ENCODE results near the gene NRSN1.
"Not testable (repeated sequence)": the region's sequence is repeated elsewhere in the genome, so short reads cannot be mapped to it uniquely, and the experiment has no call there.

NRSN1 gene

DNA sequence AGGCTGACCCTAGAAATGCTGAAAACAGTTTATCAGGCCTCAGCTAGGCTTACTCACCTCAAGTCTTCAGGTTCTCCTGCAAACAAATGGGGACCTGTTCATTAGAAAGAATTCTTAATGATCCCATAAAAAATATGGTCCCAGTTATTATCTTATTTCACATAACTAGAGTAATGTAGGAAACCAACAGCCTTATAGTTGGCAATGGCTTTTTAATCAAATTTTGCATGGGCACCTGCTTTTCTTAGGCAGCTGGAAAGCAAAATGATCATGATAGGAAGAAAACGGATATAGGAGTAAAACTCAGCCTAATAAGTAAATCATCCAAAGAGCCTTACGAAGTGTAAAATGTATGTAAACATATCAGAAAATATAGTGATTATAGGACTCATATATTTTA, 1.3 kb downstream of the NRSN1 start:
- no peak overlapping the region for H3K4me3 ChIP-seq (ENCODE audit: low read depth, low read length)
- TF ChIP-seq, protein P1, sequence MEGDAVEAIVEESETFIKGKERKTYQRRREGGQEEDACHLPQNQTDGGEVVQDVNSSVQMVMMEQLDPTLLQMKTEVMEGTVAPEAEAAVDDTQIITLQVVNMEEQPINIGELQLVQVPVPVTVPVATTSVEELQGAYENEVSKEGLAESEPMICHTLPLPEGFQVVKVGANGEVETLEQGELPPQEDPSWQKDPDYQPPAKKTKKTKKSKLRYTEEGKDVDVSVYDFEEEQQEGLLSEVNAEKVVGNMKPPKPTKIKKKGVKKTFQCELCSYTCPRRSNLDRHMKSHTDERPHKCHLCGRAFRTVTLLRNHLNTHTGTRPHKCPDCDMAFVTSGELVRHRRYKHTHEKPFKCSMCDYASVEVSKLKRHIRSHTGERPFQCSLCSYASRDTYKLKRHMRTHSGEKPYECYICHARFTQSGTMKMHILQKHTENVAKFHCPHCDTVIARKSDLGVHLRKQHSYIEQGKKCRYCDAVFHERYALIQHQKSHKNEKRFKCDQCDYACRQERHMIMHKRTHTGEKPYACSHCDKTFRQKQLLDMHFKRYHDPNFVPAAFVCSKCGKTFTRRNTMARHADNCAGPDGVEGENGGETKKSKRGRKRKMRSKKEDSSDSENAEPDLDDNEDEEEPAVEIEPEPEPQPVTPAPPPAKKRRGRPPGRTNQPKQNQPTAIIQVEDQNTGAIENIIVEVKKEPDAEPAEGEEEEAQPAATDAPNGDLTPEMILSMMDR (IDR thresholded peaks at IDR 0.05; ENCODE audit: low read depth, low read length): no peak
- no peak for DNase-seq (ENCODE audit: low read depth, low spot score)
- in situ Hi-C loops (cut with HindIII; ENCODE audit: low sequenced_read_pairs): no loop called here

DNA sequence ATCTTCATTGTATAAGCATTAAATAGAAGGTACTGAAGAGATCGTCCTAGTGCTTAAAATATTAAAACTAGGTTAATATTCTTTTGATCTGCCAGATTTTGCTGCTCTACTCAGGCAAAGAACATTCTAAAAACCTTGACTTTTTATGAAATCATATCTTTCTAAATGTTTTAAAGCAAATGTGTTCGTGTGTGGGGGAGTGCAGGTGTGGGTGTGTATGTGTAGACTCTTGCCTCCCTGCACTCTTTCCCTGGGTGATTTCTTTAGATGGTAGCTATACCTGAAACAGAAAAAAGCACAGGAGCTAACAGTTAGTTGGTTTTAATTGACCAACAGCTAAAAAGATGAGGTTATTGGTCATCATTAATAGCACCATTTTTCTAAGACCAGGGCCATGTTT, 5.7 kb downstream of the NRSN1 start:
- in situ Hi-C loops (cut with HindIII; ENCODE audit: low sequenced_read_pairs): no loop called here
- TF ChIP-seq, protein P1 (IDR thresholded peaks at IDR 0.05; ENCODE audit: low read depth, low read length): no peak
- H3K4me3 ChIP-seq (ENCODE audit: low read depth, low read length): no peak overlapping the region
- DNase-seq (ENCODE audit: low read depth, low spot score): no peak

DNA sequence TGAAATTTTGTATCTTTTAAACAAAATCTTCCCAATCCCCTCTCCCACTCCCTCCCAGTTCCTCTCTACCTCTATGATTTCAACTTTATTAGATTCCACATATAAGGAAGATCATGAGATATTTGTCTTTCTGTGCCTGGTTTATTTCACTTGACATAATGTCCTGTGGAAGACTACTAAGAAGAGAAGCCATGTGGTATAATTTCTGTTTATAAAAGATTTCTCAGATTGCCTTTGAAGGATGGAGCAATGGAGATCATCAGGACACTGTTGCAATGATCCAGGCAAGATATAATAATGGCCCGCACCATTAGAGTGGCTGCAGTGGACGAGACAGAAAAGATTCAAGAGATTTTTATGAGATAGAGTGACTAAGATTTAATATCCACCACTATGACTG, 13.1 kb downstream of the NRSN1 start:
- TF ChIP-seq, protein P1 (IDR thresholded peaks at IDR 0.05; ENCODE audit: low read depth, low read length): no peak
- H3K4me3 ChIP-seq (ENCODE audit: low read depth, low read length): no peak overlapping the region
- in situ Hi-C loops (cut with HindIII; ENCODE audit: low sequenced_read_pairs): no loop called here
- no peak for DNase-seq (ENCODE audit: low read depth, low spot score)

DNA sequence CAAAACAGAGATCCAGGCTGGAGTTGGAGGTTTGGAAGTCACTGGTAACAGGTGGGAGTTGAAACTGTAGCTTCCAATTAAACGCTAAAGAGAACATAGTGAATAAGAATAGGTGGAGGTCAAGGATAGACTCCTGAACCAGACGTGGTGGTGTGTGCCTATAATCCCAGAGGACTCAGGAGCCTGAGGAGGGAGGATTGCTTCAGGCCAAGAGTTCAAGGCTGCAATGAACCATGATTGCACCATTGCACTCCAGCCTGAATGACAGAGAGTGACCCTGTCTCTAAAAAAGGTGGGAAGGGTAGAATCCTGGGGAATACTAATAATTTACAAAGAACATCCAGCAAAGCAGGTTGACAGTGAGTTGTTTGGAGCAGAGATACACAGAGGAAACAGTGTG, 13.6 kb downstream of the NRSN1 start:
- no peak for DNase-seq (ENCODE audit: low read depth, low spot score)
- no peak overlapping the region for H3K4me3 ChIP-seq (ENCODE audit: low read depth, low read length)
- in situ Hi-C loops (cut with HindIII; ENCODE audit: low sequenced_read_pairs): no loop called here

DNA sequence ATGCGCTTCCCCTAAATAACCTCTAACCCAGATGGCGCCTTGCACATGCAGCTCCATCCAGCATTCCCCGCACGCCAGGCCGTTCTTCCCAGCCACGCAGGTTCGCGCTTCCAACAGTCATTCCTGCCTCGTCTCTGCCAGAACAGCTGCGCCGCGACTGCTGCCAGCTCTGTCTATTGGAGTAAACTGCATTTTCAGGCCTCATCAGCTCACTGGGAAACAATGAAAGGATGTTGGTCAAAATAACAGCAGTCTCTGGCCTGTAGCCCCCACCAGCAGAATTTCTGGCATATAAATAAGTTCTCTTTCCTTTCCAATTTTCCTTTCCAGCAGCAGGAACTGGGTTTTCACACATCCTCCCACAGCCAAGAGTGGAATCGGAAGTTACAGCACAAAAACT, 14.6 kb downstream of the NRSN1 start:
- DNase-seq (ENCODE audit: low read depth, low spot score): no peak
- no peak overlapping the region for H3K4me3 ChIP-seq (ENCODE audit: low read depth, low read length)
- in situ Hi-C loops (cut with HindIII; ENCODE audit: low sequenced_read_pairs): no loop called here
- TF ChIP-seq, protein P1 (IDR thresholded peaks at IDR 0.05; ENCODE audit: low read depth, low read length): no peak

More for the DNA sequence above, 13.6 kb downstream of the NRSN1 start:
- TF ChIP-seq, protein P1 (IDR thresholded peaks at IDR 0.05; ENCODE audit: low read depth, low read length): no peak

DNA sequence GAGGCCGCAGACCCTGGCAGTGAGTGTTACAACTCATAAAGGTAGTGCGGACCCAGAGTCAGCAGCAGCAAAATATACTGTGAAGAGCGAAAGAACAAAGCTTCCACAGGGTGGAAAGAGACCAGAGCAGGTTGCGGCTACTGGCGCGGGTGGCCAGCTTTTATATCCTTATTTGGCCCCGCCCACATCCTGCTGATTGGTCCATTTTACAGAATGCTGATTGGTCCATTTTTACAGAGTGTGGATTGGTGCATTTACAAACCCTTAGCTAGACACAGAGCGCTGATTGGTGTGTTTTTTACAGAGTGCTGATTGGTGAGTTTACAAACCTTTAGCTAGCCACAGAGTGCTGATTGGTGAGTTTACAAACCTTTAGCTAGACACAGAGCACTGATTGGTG, 16.7 kb downstream of the NRSN1 start:
- in situ Hi-C loops (cut with HindIII; ENCODE audit: low sequenced_read_pairs); H3K4me3 ChIP-seq (ENCODE audit: low read depth, low read length); DNase-seq (ENCODE audit: low read depth, low spot score): not testable (repeated sequence)

DNA sequence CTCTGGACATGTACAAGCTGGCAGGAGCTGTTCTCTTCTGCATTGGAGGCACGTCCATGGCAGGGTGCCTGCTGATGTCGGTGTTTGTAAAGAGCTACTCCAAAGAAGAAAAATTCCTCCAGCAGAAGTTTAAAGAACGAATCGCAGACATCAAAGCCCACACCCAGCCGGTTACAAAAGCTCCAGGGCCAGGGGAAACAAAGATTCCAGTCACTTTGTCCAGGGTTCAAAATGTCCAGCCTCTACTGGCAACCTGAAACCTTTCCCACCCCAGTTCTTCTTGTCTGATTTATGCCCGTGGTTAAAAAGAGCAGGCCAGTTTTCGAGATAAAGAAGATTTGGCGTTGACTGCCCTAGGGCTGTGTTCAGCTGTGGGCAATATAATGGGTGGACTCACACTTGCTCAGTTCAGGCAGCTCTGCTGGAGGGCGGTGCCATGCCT, 19.7 kb downstream of the NRSN1 start:
- in situ Hi-C loops (cut with HindIII; ENCODE audit: low sequenced_read_pairs): no loop called here
- H3K4me3 ChIP-seq (ENCODE audit: low read depth, low read length): no peak overlapping the region
- no peak for DNase-seq (ENCODE audit: low read depth, low spot score)
- TF ChIP-seq, protein P1 (IDR thresholded peaks at IDR 0.05; ENCODE audit: low read depth, low read length): no peak

Measured in astrocyte of the spinal cord (primary cell).